GM19351 (cell line): ENCODE results near the gene OVOL2.
A peak's percentile ranks its signal among the peaks of the same experiment; 100 is the strongest.

Experiments
- ATAC-seq: cut with Tn5 transposase; IDR thresholded peaks from one replicate; pipeline ENCODE4 v1.9.1; 2021; ENCODE audit warnings: mild to moderate bottlenecking, moderate library complexity; ENCODE audit not compliant: unreplicated experiment

OVOL2 gene

DNA sequence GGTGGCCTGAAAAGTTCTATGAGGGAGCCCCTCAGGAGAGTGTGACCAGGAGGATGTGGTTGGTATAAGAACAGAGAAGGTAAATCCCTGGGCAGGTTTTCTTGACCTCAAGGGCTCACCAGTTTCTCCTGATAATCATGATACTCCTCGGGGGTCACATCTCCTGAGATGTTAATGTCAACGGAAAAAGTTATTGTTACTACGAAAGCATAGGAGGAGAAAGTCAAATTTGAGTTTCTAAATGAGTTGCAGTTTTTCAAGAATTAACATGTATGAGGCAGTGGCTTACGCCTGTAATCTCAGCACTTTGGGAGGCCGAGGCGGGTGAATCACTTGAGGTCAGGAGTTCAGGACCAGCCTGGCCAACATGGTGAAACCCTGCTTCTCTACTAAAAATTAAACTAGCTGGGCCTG, 65.5 kb downstream of the OVOL2 start:
- ATAC-seq, result peak; percentile 74

- ATAC-seq, result no peak
These were observed 67.3 kb downstream of the OVOL2 start for GRCh38 chr20:17990278-17990972.

- no peak for ATAC-seq
These were observed 69.7 kb downstream of the OVOL2 start for GRCh38 chr20:17987988-17988387.

- no peak for ATAC-seq
These were observed 72.2 kb downstream of the OVOL2 start for GRCh38 chr20:17985388-17986018.

DNA sequence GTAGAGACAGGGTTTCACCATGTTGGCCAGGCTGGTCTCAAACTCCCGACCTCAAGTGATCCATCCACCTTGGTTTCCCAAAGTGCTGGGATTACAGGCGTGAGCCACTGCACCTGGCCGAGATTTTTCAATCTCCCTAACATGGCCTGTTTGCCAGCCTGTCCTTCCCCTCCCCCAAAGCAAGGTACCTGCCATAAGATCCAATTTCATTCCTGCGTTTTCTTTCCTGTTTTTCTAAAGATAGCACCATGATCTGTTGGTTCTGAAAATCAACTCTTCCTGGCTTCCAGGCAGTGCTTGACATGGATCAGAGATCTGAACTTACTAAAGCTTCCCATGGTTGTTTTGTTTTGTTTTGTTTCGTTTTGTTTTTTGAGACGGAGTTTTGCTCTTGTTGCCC, 81.4 kb downstream of the OVOL2 start:
- ATAC-seq, result no peak
